Retina (tissue), 1 donor: ENCODE results near the gene FAM83E.
"Not testable (repeated sequence)": the region's sequence is repeated elsewhere in the genome, so short reads cannot be mapped to it uniquely, and the experiment has no call there.

ENCODE experiments used
- DNase-seq: peaks from one replicate; pipeline ENCODE4 v3.0.0-alpha.2; 2016

Gene FAM83E

DNA sequence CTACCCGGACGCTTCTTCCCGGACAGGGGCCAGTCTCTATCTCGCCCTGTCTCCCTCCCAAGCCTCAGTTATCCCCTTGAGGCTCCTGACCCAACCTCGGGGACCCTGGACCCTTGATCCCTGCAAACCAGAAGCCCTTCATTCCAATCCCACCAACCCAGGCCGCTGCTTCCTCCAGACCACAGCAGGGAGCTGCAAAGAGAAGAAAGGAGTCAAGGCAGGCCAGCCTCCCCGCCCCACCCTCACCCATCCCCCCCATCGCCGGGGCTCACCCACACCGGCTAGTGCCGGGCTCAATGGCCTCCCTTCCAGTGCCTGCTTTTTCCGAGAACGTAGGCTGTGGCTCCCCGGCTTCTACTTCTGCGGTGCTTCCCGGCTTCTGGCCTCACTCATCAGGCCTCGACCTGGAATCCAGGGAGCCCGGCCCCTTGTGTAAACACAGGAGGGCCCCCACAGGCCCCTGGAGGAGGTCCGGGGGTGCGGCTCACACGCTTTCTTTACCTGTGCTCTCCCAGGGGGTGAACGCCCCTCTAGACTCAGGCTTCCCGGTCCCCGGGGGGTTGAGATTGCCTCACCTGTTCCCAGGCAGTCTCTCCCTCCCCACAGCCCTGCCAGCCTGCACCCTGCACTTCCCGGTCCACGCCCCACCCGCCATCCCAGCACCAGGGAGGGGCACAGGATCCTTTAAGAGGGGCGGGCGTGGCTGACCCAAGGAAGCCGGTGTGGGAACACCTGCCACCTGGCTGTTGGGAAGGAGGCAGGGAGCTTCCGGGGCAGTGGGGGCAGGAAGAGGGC, at the start of gene FAM83E:
FAM83E (minus strand) TSS at position 641 of the 795 bp plus-strand sequence. CDS start 1,704 bp downstream, outside the sequence.
- no peak for DNase-seq

GRCh38 chr19:48664476-48664875, 49.6 kb upstream of the FAM83E start:
- DNase-seq = no peak

DNA sequence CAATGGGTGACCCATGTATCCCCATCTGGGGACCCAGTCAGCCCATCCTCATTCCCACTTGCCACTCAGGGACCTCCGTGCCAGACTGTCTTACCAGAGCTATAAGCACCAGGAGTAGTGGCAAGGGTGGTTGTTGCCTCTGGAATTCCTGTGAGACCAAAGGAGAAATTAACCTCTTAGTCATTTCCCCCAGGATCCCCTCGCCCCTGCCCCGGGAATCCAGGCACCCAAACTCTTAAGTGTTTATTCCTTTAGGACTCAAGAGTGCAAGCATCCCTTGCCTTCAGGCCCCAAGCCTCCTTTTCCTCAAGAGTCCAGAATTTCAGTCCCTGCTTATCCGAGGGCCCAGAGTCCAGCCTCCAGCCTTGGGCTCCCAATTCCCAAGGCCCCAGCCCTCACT, 48.8 kb upstream of the FAM83E start:
- no peak for DNase-seq

DNA sequence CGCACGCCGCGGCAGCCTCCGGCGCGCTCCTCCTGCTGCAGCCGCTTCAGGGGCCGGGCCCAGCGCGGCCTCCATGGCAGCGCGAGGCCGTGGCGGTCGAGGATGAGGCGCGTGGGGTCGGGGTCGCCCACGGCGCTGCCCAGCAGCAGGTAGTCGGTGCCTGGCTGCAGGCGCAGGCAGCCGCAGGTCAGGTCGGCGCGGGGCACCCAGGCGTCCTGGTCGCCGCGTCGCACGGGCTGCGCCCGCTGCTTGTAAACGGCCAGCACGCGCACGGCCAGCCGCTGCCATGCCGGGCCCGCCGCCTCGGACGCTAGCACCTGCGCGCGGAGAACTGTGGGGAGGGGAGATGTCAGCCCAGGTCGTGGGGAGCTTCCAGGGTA, 46.8 kb upstream of the FAM83E start:
- no peak for DNase-seq

GRCh38 chr19:48660852-48661710, 46.2 kb upstream of the FAM83E start:
- peak; percentile 61 for DNase-seq

GRCh38 chr19:48659768-48660167, 44.9 kb upstream of the FAM83E start:
- no peak for DNase-seq

- no peak for DNase-seq
Observed at GRCh38 chr19:48658483-48658882, 43.6 kb upstream of the FAM83E start.

DNA sequence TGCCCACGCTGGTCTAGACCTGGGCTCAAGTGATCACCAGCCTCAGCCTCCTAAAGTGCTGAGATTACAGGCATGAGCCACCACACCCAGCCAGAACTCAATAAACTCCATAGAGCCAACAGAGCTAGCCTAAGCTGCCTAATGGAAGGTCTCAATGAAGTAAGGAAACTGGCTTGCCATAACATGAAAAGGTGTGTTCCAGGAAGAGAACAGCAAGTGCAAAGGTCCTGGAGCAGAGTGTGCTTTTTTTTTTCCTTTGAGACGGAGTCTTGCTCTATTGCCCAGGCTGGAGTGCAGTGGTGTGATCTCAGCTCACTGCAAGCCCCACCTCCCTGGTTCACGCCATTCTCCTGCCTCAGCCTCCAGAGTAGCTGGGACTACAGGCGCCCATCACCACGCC, 43.0 kb upstream of the FAM83E start:
- DNase-seq = not testable (repeated sequence)

DNA sequence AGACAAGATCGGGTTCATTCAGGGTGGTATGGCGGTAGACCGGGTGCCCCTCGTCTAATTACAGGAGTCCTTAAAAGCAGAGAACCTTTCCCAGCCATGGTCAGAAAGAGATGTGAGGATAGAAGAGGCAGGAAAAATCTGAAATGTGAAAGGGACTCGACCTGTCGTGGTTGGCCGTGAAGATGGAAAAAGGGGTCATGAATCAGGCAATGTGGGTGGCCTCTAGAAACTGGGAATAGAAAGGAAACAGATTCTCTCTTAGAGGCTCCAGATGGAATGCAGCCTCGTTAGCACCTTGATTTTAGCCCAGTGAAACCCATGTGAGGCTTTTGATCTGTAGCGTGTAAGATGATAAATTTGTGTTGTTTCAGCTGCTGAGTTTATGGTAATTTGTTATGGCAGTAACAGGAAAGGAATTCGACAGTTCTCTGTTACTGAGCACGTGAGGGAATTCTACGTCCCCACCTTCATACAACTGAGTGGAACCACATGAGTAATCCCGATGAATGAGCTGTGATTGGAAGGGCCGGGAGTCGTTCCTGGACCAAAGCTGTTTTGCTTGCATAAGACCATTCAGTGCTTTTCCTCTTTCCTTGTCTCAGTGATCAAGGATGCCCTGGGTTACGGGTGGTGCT, 42.1 kb upstream of the FAM83E start:
- peak; percentile 20 for DNase-seq

DNA sequence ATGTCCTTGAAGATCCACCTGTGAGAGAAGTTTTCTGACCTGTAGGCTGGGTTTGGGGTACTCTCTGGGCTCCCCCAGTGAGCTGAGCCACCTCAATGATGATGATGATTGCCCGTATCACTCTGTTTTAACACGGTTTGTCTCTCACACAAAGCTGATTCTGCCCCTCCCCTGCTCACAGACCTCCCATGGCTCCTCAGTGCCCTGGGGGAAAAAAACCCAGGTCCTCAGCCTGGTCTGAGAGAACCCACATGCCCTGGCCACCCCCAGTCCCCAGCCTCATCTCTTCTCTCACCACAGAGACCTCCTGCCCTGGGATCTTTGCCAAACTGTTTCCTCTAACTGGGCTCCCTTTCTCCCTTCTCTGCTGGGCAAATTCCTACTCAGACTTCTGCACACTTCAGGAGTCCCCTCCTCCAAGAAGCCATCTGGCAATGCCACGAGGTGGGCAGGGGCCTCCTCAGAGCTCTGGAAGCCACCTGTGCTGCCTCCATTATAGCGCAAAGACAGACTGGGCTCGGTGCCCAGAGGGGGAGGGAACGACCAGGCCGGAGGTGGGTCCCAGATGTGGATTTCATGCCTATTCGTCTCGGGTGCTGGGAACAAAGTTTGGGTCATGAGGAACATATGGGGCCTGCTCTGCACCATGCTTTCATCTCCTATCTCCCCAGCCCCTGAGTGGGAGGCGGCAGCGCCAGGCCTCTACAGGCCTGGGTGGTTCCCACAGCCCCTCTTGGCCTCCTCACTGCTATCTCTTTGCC, 39.6 kb upstream of the FAM83E start:
- DNase-seq = no peak

DNA sequence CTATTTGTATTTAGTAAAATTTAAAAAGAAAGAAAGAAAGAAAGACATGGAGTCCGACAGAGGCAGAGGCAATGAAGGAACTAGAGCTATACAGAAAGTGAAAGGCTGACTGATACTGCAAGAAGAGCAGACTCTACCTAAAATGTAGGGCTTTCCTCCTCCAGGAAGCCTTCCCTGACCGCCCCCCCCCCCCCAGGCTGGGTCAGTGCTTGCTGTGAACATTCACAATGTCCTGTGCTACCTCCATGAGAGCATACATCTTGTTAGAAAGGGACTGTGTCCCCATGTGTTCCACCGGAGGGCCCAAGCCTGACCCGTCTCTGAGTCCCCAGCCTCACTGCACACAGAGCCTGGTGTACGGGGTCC, 36.8 kb upstream of the FAM83E start:
- DNase-seq = no peak

DNA sequence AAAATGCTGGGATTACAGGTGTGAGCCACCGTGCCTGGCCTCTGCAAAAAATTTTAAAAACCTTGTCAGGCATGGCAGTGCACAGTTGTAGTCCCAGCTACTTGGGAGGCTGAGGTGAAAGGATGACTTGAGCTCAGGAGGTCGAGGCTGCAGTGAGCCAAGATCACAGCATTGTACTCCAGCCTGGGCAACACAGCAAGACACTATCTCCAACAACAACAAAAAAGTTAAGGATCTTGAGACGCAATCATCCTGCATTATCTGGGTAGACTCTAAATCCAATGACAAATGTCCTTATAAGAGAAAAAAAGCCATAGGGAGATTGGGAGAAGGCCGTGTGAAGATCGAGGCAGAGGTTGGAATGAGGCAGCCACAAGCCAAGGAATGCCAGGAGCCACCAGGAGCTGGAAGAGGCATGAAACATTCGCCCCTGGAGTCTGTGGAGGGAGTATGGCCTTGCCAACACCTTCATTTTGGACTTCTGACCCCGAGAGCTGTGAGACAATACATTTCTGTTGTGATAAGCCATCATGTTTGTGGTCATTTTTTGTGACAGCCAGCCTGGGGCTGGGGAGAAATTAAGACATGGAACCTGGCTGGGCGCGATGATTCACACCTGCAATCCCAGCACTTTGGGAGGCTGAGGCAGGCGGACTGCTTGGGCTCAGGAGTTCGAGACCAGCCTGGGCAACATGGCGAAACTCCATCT, 36.3 kb upstream of the FAM83E start:
- no peak for DNase-seq

GRCh38 chr19:48648134-48648533, 33.3 kb upstream of the FAM83E start:
- no peak for DNase-seq

DNA sequence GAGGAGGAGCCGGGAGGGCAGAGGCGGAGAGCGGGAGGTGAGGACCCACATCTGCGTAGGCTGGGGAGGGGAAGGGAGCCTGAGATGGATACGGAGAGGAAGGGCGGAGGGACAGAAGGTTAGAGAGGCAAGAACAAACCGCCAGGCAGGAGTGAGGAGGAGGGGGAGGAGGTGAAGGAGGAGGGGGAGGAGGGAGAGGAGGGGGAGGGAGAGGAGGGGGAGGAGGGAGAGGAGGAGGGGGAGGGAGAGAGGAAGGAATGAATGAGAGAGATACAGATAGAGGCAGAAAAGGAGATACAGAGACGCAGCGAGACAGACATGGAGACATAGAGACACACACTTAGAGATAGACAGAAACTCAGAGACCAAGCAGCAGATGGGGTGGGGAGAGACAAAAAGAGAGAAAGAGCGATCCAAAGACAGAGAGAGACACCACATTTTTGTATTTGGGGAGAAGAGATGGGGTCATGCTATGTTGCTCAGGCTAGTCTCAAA, 31.9 kb upstream of the FAM83E start:
- DNase-seq = no peak

- peak; percentile 90 for DNase-seq
Observed at GRCh38 chr19:48646001-48646721, 31.3 kb upstream of the FAM83E start, which contains the start of gene CA11. Gene CA11 (minus strand): TSS chr19:48646187. CDS start chr19:48645632, 555 bp downstream.

DNA sequence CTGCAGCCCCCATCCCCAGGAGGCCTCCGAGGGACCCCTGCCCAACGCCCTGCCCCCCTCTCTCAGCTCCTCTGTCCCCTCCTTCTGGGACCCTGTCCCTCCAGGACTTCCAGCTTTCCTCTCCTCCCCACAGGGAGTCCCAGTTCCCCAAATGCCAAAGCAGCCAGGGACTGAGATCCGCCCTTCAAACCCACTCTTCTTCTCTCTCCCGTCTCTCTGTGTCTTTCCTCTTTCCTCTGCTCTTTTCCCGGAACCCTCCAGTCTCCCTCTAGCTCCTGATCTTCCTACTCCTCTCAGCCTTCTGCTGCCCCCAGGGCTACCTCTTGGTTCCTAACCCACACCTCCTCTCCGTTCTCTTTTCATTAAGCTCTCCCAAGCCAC, 30.7 kb upstream of the FAM83E start:
- DNase-seq = peak; percentile 73

GRCh38 chr19:48644839-48645619, 30.2 kb upstream of the FAM83E start:
- DNase-seq = peak; percentile 86

- DNase-seq = no peak
Observed at GRCh38 chr19:48644355-48644754, 29.5 kb upstream of the FAM83E start.

GRCh38 chr19:48642862-48643261, 28.0 kb upstream of the FAM83E start:
- no peak for DNase-seq

DNA sequence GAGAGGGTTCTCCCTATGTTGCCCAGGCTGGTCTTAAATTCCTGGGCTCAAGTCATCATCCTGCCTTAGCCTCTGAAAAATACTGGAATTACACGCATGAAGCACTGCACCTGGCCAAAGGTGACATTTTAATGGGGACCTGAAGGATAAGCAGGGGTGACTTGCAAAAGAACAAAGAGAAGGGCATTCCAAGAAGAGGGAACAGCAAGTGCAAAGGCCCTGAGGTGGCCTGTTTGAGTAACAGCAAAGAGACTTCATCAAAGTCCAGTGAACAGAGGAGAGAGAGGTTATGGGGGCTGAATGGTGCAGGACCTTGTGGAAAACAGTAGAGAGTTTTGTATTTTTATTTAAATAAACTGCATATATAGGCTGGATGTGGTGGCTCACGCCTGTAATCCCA, 27.0 kb upstream of the FAM83E start:
- DNase-seq = no peak
